K562 (cell line): ENCODE measurements around the gene DPP4. TPM values are rescaled to one million over a fixed set of nuclear protein-coding genes. Genes with fewer than 3 reads are reported as not detected.

Experiments
- ATF6 ChIP-seq: sonication (generic); formaldehyde crosslinking; IDR thresholded peaks from 2 replicates; pipeline ENCODE4 v1.4.0; 2020; ENCODE audit warnings: mild to moderate bottlenecking, missing genetic modification reagents
- COPS2 ChIP-seq: fragments of 450-650 bp; conservative IDR thresholded peaks from 2 replicates; pipeline ENCODE4 v1.6.1; 2016; ENCODE audit warnings: mild to moderate bottlenecking, moderate library complexity
- NCOA4 ChIP-seq: fragments of 450-650 bp; IDR thresholded peaks from 2 replicates; pipeline ENCODE4 v1.6.1; 2018; ENCODE audit warnings: mild to moderate bottlenecking; ENCODE audit not compliant: partially characterized antibody
- NFE2L1 ChIP-seq: fragments of 450-650 bp; IDR thresholded peaks from 2 replicates; pipeline ENCODE4 v1.6.1; 2016; ENCODE audit warnings: missing genetic modification characterization, low read depth, mild to moderate bottlenecking, missing compliant biosample characterization, moderate library complexity, borderline replicate concordance
- RNF219 ChIP-seq: fragments of 250-450 bp; sonication (Bioruptor Pico); IDR thresholded peaks from 2 replicates; pipeline ENCODE4 v1.5.0; 2022; ENCODE audit warnings: mild to moderate bottlenecking
- SMC3 ChIP-seq: conservative IDR thresholded peaks from 2 replicates; pipeline ENCODE4 v1.6.1; 2011; ENCODE audit warnings: low read depth, low read length, improper control_type of control experiment; ENCODE audit not compliant: insufficient read depth
- ZNF699 ChIP-seq: fragments of 250-450 bp; sonication (Bioruptor Pico); IDR thresholded peaks from 2 replicates; pipeline ENCODE4 v1.8.0; 2021; ENCODE audit warnings: mild to moderate bottlenecking, moderate library complexity; ENCODE audit not compliant: insufficient replicate concordance
- polyA plus RNA-seq, 8 experiments: library from polyadenylated mRNA; depleted of rRNA in 4 of 8; stranded (reverse) in 5 of 8; unstranded in 3 of 8; fragments of >200 nt; fragmentation: Nextera tagmentation in 2 of 8; fragmentation: Illumina TruSeq in 1 of 8; extraction: Ambion mirVana in 2 of 8; extraction: Trizol in 1 of 8; gene quantifications; 2 replicates each; pipeline versions ENCODE4 v1.2.1 to v1.2.3, GENCODE V29; 2011 to 2014; ENCODE audit warnings: inconsistent platforms in 1 of 8, missing spikeins in 1 of 8
- total RNA-seq, 7 experiments: library from RNA; depleted of rRNA in 6 of 7; stranded (reverse); fragments of >200 nt in 6 of 7; fragmentation: Illumina TruSeq in 2 of 7; extraction: Trizol in 2 of 7; gene quantifications; 2 replicates each; pipeline versions ENCODE4 v1.2.1 to v1.2.3, GENCODE V29; 2011 to 2021; ENCODE audit warnings: low replicate concordance in 1 of 7

DPP4 gene
- total and polyA plus RNA-seq, 9 of the 15 experiments (the other 6 are each of a cell fraction or from before 2014, with no cell fraction given): 0.11 TPM; not detected in 8

GRCh38 chr2:162071001-162071400, 3.0 kb downstream of the DPP4 start (continued):
- no peak for TF ChIP-seq NFE2L1
- TF ChIP-seq COPS2: no peak
- TF ChIP-seq SMC3: no peak
- TF ChIP-seq NCOA4: no peak
- no peak for TF ChIP-seq RNF219 (CRISPR knock-in tag)
- TF ChIP-seq ATF6 (CRISPR knock-in tag): no peak
- TF ChIP-seq ZNF699 (CRISPR knock-in tag): no peak
